Naive thymus-derived CD8-positive, alpha-beta T cell (primary cell): ENCODE data around the gene SLC22A12. TPM values are rescaled to one million over a fixed set of nuclear protein-coding genes. Genes with fewer than 3 reads are reported as not detected.

Source experiments
- ATAC-seq, 2 donors: fragments of 150-1000 bp; cut with Tn5 transposase in 1 of 2; sonication (Bioruptor Pico), chemical (Tn5 transposase) in 1 of 2; 1 replicate in 1 of 2; 2 replicates in 1 of 2; pipeline ENCODE4 v1.10.0; 2021; ENCODE audit warnings: mild to moderate bottlenecking in 2 of 2, moderate library complexity in 2 of 2
- POLR2A ChIA-PET: fragments of 350-600 bp; sonication (Branson Sonifier 250); formaldehyde crosslinking; loops from one replicate; lab custom pipeline; 2021; ENCODE audit warnings: antibody characterized with exemption; lab: Charles Lee
- DNase-seq, 10 donors: peaks; one replicate each; pipeline versions ENCODE4 v3.0.0 to v3.0.0-alpha.2; 2020 to 2022
- H3K27ac Mint-ChIP-seq, 10 donors: one replicate each; pipeline ENCODE4 v1.8.0; 2020 to 2022; ENCODE audit warnings: mild to moderate bottlenecking in 10 of 10, mixed read lengths in 10 of 10, moderate library complexity in 4 of 10, inconsistent platforms in 1 of 10
- H3K27me3 Mint-ChIP-seq, 5 donors: one replicate each; pipeline ENCODE4 v1.8.0; 2021 to 2022; ENCODE audit warnings: mixed read lengths in 5 of 5
- H3K36me3 Mint-ChIP-seq, 3 donors: one replicate each; pipeline ENCODE4 v1.8.0; 2020 to 2022; ENCODE audit warnings: mixed read lengths in 3 of 3, mild to moderate bottlenecking in 2 of 3, inconsistent platforms in 1 of 3
- H3K4me1 Mint-ChIP-seq, 4 donors: one replicate each; pipeline ENCODE4 v1.8.0; 2021 to 2022; ENCODE audit warnings: mixed read lengths in 4 of 4
- H3K4me3 Mint-ChIP-seq, 10 donors: one replicate each; pipeline ENCODE4 v1.8.0; 2020 to 2022; ENCODE audit warnings: mild to moderate bottlenecking in 10 of 10, mixed read lengths in 10 of 10, moderate library complexity in 6 of 10, inconsistent platforms in 1 of 10
- H3K9me3 Mint-ChIP-seq, 9 donors: one replicate each; pipeline ENCODE4 v1.8.0; 2020 to 2022; ENCODE audit warnings: mixed read lengths in 9 of 9, mild to moderate bottlenecking in 3 of 9, inconsistent platforms in 1 of 9, moderate library complexity in 1 of 9
- polyA plus RNA-seq, 3 donors: library from polyadenylated mRNA; unstranded; fragments of 300-500 nt; fragmentation: Illumina TruSeq; gene quantifications; one replicate each; pipeline ENCODE4 v1.2.3, GENCODE V29; 2021
- total RNA-seq, 8 experiments: library from RNA in 2 of 8; stranded (reverse) in 2 of 8; gene quantifications; one replicate each; pipeline ENCODE4 v1.2.3 and lab custom pipeline; 2021 to 2026

Gene SLC22A12
- total and polyA plus RNA-seq, 5 experiments from 2014 or later = not detected

DNA sequence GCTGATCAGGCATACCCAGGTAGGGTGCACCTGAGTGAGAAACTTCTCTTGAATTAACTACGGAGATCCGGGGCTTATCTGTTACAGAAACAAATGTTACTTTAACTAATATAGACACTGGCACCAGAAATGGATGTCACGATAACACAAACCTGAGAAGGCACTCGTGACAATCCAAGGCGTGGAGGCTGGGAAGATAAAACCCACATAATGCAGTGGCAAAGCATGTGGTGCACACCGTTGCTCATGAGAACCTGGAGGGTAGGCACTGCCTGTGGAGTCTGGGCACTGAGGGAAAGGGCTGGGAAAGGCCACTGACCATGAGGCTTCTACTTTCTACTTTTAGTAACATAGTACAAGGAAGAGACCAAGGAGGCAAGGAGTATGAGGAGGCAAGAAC, 22.6 kb downstream of the SLC22A12 start:
- ATAC-seq (no peak), DNase-seq (no peak)
- H3K4me3 Mint-ChIP-seq = no peak overlapping the region
- H3K4me1 Mint-ChIP-seq = peaks cover 11 to 22% (median 13%) of the 10 kb centered on the region in 4 donors
- H3K27me3 Mint-ChIP-seq = no peaks in the 10 kb centered on the region
- H3K36me3 Mint-ChIP-seq = no peaks in the 10 kb centered on the region
- H3K27ac Mint-ChIP-seq = no peak overlapping the region
- POLR2A ChIA-PET = no interaction called here
- no peaks in the 10 kb centered on the region for H3K9me3 Mint-ChIP-seq

GRCh38 chr11:64614917-64615316, 23.9 kb downstream of the SLC22A12 start:
- Mint-ChIP-seq H3K9me3 (no peaks in the 10 kb centered on the region), H3K36me3 (no peaks in the 10 kb centered on the region), H3K27ac (peak overlapping the region in 1 of 10 donors; percentile 69), H3K27me3 (no peaks in the 10 kb centered on the region), H3K4me3 (no peak overlapping the region), H3K4me1 (peaks cover 11 to 19% (median 14%) of the 10 kb centered on the region in 4 donors)
- DNase-seq (no peak), ATAC-seq (no peak)
- POLR2A ChIA-PET = no interaction called here

- no peak for DNase-seq
- ATAC-seq = no peak
- Mint-ChIP-seq H3K27ac (peak overlapping the region in 1 of 10 donors; percentile 2), H3K4me3 (no peak overlapping the region), H3K27me3 (no peaks in the 10 kb centered on the region), H3K4me1 (peaks cover 10 to 23% (median 17%) of the 10 kb centered on the region in 4 donors), H3K36me3 (no peaks in the 10 kb centered on the region), H3K9me3 (no peaks in the 10 kb centered on the region)
- POLR2A ChIA-PET = no interaction called here
Observed at GRCh38 chr11:64616817-64617216, 25.8 kb downstream of the SLC22A12 start.

DNA sequence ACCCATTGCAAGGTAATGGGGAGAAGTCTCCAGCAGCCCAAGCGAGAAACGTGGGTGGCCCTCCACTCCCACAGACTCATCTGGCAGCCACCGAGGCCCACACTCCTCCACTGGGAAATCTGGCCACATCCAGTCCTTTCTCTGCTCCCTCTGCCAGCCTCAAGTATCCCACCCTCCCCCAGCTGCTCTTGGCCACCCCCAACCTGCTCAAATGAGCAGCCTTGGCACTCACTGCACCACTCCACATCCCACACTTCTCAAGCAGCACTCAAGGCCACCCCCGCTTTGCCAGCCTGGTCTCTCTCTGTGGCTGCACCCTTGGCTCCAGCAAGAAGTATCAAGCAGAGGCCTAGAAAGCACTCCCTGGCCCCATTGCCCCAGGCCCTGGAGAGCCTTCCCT, 28.2 kb downstream of the SLC22A12 start:
- POLR2A ChIA-PET = no interaction called here
- DNase-seq = no peak
- H3K9me3 Mint-ChIP-seq = no peaks in the 10 kb centered on the region
- H3K4me1 Mint-ChIP-seq = peaks cover 6 to 21% (median 11%) of the 10 kb centered on the region in 4 donors
- no peaks in the 10 kb centered on the region for H3K27me3 Mint-ChIP-seq
- H3K36me3 Mint-ChIP-seq = no peaks in the 10 kb centered on the region
- ATAC-seq = no peak
- H3K27ac Mint-ChIP-seq = peak overlapping the region in 1 of 10 donors; percentile 42
- no peak overlapping the region for H3K4me3 Mint-ChIP-seq

DNA sequence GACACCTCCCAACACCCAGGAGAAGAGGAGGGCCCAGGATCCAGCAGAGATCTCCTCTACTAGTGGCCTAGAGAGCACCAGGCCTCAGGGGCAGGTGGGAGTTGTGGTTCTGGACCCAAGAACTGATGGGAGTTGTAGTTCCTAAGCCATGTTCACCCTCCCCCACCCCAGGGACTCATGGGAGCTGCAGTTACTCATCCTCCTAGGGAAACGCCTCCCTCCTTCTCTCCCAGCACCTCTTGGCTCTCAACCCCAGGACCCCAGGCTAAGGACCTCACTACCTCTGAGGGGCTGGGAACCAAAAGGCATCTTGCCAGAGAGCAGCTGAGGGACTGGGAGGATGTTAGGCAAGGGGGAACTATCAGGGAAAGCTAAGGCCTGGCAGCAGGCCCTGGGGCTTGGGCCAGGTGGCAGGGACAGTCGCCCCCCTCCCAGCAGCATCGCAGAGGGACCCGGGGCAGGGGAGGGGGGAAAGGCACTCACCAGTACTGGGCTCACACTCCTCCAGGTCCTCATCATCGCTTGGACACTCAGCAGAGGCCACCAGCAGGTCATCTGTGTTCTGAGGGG, 28.9 kb downstream of the SLC22A12 start:
- no peaks in the 10 kb centered on the region for H3K9me3 Mint-ChIP-seq
- no peaks in the 10 kb centered on the region for H3K27me3 Mint-ChIP-seq
- H3K4me3 Mint-ChIP-seq = no peak overlapping the region
- ATAC-seq (no peak), DNase-seq (no peak)
- peaks cover 6 to 21% (median 12%) of the 10 kb centered on the region in 4 donors for H3K4me1 Mint-ChIP-seq
- POLR2A ChIA-PET = no interaction called here
- no peaks in the 10 kb centered on the region for H3K36me3 Mint-ChIP-seq
- H3K27ac Mint-ChIP-seq = peak overlapping the region in 2 of 10 donors; percentile 42 to 63

DNA sequence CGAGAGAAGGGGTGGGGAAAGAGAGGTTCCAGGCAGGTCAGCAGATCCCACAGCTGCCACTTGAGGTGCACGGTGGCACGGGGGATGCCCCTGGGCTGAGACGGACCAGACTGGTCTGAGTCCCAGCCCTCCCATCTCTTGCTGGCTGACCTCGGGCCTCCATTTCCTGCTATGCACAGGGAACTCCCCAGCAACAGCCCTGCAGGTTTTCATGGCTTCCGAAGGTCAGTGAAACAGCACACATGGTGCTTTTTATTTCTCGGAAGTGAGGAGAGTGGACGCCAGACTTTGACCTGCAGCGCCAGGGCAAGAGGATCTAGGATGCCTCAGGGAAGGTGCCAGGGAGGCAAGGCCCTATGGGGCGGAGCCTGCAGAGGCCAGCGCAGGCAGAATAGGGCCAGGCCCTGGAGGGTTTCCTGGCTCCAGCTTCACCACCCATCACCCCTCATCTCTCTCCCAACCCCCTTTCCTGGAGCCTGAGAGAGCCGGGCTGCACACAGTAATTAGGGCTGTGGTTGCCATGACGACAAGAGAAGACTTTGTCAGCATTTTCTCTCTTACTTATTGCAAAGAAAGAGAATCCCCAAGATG, 29.5 kb downstream of the SLC22A12 start:
- no peaks in the 10 kb centered on the region for H3K9me3 Mint-ChIP-seq
- ATAC-seq (no peak), DNase-seq (no peak)
- H3K36me3 Mint-ChIP-seq = no peaks in the 10 kb centered on the region
- no peak overlapping the region for H3K4me3 Mint-ChIP-seq
- H3K4me1 Mint-ChIP-seq = peaks cover 6 to 21% (median 15%) of the 10 kb centered on the region in 4 donors
- peak overlapping the region in 1 of 10 donors; percentile 28 for H3K27ac Mint-ChIP-seq
- POLR2A ChIA-PET = no interaction called here
- no peaks in the 10 kb centered on the region for H3K27me3 Mint-ChIP-seq

- Mint-ChIP-seq H3K9me3 (no peaks in the 10 kb centered on the region), H3K36me3 (no peaks in the 10 kb centered on the region), H3K27ac (peak overlapping the region in 2 of 10 donors; percentile 28 to 42), H3K4me3 (no peak overlapping the region), H3K27me3 (no peaks in the 10 kb centered on the region), H3K4me1 (peaks cover 6 to 22% (median 16%) of the 10 kb centered on the region in 4 donors)
- ATAC-seq (no peak), DNase-seq (no peak)
- POLR2A ChIA-PET = no interaction called here
Observed at GRCh38 chr11:64621283-64622019, 30.4 kb downstream of the SLC22A12 start.

- H3K27ac Mint-ChIP-seq = no peak overlapping the region
- no peak overlapping the region for H3K4me3 Mint-ChIP-seq
- POLR2A ChIA-PET = no interaction called here
- no peaks in the 10 kb centered on the region for H3K36me3 Mint-ChIP-seq
- H3K9me3 Mint-ChIP-seq = no peaks in the 10 kb centered on the region
- DNase-seq (no peak), ATAC-seq (no peak)
- peaks cover 6 to 22% (median 16%) of the 10 kb centered on the region in 4 donors for H3K4me1 Mint-ChIP-seq
- no peaks in the 10 kb centered on the region for H3K27me3 Mint-ChIP-seq
Observed at GRCh38 chr11:64622681-64623080, 31.7 kb downstream of the SLC22A12 start.

- peaks cover 2 to 22% (median 16%) of the 10 kb centered on the region in 4 donors for H3K4me1 Mint-ChIP-seq
- DNase-seq (no peak), ATAC-seq (no peak)
- H3K4me3 Mint-ChIP-seq = no peak overlapping the region
- H3K9me3 Mint-ChIP-seq = no peaks in the 10 kb centered on the region
- no peak overlapping the region for H3K27ac Mint-ChIP-seq
- no peaks in the 10 kb centered on the region for H3K36me3 Mint-ChIP-seq
- no peaks in the 10 kb centered on the region for H3K27me3 Mint-ChIP-seq
- POLR2A ChIA-PET = no interaction called here
Observed at GRCh38 chr11:64624883-64625481, 34.0 kb downstream of the SLC22A12 start.

- DNase-seq = no peak
- Mint-ChIP-seq H3K4me1 (peaks cover 2 to 13% (median 6%) of the 10 kb centered on the region in 4 donors), H3K9me3 (no peaks in the 10 kb centered on the region), H3K36me3 (no peaks in the 10 kb centered on the region), H3K27me3 (no peaks in the 10 kb centered on the region), H3K4me3 (no peak overlapping the region), H3K27ac (peak overlapping the region in 1 of 10 donors; percentile 73)
- POLR2A ChIA-PET = no interaction called here
- no peak for ATAC-seq
Observed at GRCh38 chr11:64626637-64627036, 35.6 kb downstream of the SLC22A12 start.

DNA sequence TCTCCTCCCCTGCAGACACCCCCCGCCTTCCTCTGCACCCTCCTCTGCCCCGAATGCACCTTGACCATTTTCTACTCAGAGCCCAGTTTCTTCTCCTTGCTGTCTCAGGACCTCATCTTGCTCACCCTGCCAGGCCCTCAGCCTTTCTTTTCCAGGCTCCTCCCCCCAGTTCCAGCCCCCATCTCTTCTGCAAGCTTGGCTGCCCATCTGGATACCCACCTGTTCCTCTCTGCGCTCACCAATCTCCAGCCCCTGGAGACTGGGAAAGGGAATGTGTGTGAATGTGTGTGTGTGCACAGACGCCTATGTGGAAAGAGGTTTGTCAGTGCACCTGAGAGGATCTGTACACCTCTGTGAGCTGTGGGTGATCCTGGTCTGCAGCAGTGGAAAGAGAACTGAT, 36.4 kb downstream of the SLC22A12 start:
- H3K4me3 Mint-ChIP-seq = no peak overlapping the region
- H3K4me1 Mint-ChIP-seq = peaks cover 0 to 11% (median 2%) of the 10 kb centered on the region in 4 donors
- DNase-seq = no peak
- POLR2A ChIA-PET = no interaction called here
- peak overlapping the region in 1 of 10 donors; percentile 41 for H3K27ac Mint-ChIP-seq
- H3K9me3 Mint-ChIP-seq = no peaks in the 10 kb centered on the region
- H3K36me3 Mint-ChIP-seq = no peaks in the 10 kb centered on the region
- H3K27me3 Mint-ChIP-seq = peaks cover 0 to 2% (median 0%) of the 10 kb centered on the region in 5 donors
- ATAC-seq = no peak

GRCh38 chr11:64628596-64628995, 37.6 kb downstream of the SLC22A12 start:
- DNase-seq (no peak), ATAC-seq (no peak)
- Mint-ChIP-seq H3K27ac (peak overlapping the region in 1 of 10 donors; percentile 46), H3K36me3 (no peaks in the 10 kb centered on the region), H3K4me1 (peaks cover 3 to 16% (median 5%) of the 10 kb centered on the region in 4 donors), H3K27me3 (peaks cover 0 to 4% (median 0%) of the 10 kb centered on the region in 5 donors), H3K9me3 (no peaks in the 10 kb centered on the region), H3K4me3 (no peak overlapping the region)
- POLR2A ChIA-PET = no interaction called here

DNA sequence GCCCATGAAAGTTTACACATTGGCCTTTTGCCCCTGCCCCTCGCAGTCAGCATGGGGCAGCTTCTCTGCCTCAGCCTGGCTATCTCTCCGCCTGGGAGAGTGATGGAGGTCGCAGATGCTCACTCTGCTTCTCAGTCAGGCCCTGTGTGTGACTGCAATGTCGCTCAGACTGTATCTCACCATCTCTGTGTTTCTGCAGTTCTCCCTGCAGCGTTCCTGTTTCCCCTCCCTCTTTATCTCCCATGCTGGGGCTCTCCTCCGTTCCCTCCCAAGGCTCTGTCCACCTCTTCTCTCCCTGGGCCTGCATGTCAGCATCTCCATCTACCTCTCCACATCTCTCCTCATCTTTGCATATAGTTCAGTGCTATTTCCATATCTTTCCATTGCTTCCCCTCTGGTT, 38.1 kb downstream of the SLC22A12 start:
- Mint-ChIP-seq H3K9me3 (no peaks in the 10 kb centered on the region), H3K27ac (peak overlapping the region in 1 of 10 donors; percentile 37)

More for the DNA sequence above, 38.1 kb downstream of the SLC22A12 start:
- POLR2A ChIA-PET = no interaction called here
- H3K27me3 Mint-ChIP-seq = peaks cover 2 to 4% (median 2%) of the 10 kb centered on the region in 5 donors
- DNase-seq (no peak), ATAC-seq (no peak)
- no peak overlapping the region for H3K4me3 Mint-ChIP-seq
- no peaks in the 10 kb centered on the region for H3K36me3 Mint-ChIP-seq
- peaks cover 8 to 21% (median 10%) of the 10 kb centered on the region in 4 donors for H3K4me1 Mint-ChIP-seq
